WTC11 (cell line): ENCODE results near the gene OR4K5. TPM values are rescaled to one million over a fixed set of nuclear protein-coding genes. Genes with fewer than 3 reads are reported as not detected.

Source experiments
- ATAC-seq: fragments of 200-7000 bp; cut with Tn5 transposase; 2 replicates; pipeline ENCODE4 v1.10.0; 2021; ENCODE audit warnings: mild to moderate bottlenecking, moderate library complexity
- CTCF ChIA-PET: fragments of 300-600 bp; sonication (Branson Sonifier 250); formaldehyde crosslinking; loops from one replicate; lab custom pipeline; 2021; ENCODE audit warnings: antibody characterized with exemption; lab: Charles Lee
- POLR2A ChIA-PET: fragments of 350-600 bp; sonication (Branson Sonifier 250); formaldehyde crosslinking; loops from one replicate; lab custom pipeline; 2021; ENCODE audit warnings: antibody characterized with exemption; lab: Charles Lee
- DNase-seq: peaks from one replicate; pipeline ENCODE4 v3.0.0; 2021; ENCODE audit warnings: low spot score
- H3K27ac Mint-ChIP-seq: 2 replicates; pipeline ENCODE4 v1.8.0; 2021; ENCODE audit warnings: mixed read lengths
- H3K27me3 Mint-ChIP-seq: 2 replicates; pipeline ENCODE4 v1.8.0; 2021; ENCODE audit warnings: low read depth, mild to moderate bottlenecking, moderate library complexity, mixed read lengths
- H3K36me3 Mint-ChIP-seq: 2 replicates; pipeline ENCODE4 v1.8.0; 2021; ENCODE audit warnings: mixed read lengths
- H3K4me1 Mint-ChIP-seq: 2 replicates; pipeline ENCODE4 v1.8.0; 2022; ENCODE audit warnings: mixed read lengths
- H3K4me3 Mint-ChIP-seq: 2 replicates; pipeline ENCODE4 v1.8.0; 2021; ENCODE audit warnings: mild to moderate bottlenecking, moderate library complexity, mixed read lengths
- H3K9me3 Mint-ChIP-seq: 2 replicates; pipeline ENCODE4 v1.8.0; 2021; ENCODE audit warnings: mixed read lengths
- FOXJ3 ChIP-seq: sonication (generic); formaldehyde crosslinking; IDR thresholded peaks from 2 replicates; pipeline ENCODE4 v1.9.0; 2021; ENCODE audit warnings: missing genetic modification reagents, mild to moderate bottlenecking, borderline replicate concordance
- FOXK1 ChIP-seq: sonication (generic); formaldehyde crosslinking; IDR thresholded peaks from 2 replicates; pipeline ENCODE4 v1.8.0; 2022; ENCODE audit warnings: mild to moderate bottlenecking, moderate library complexity, missing genetic modification reagents
- FOXP1 ChIP-seq: sonication (generic); formaldehyde crosslinking; IDR thresholded peaks from 2 replicates; pipeline ENCODE4 v1.8.0; 2022; ENCODE audit warnings: missing genetic modification reagents, mild to moderate bottlenecking, moderate library complexity, borderline replicate concordance
- FOXP4 ChIP-seq: sonication (generic); formaldehyde crosslinking; IDR thresholded peaks from 2 replicates; pipeline ENCODE4 v1.8.0; 2022; ENCODE audit warnings: mild to moderate bottlenecking, missing genetic modification reagents
- JAZF1 ChIP-seq: fragments of 250-450 bp; sonication (Bioruptor Pico); IDR thresholded peaks from 2 replicates; pipeline ENCODE4 v1.9.0; 2021; ENCODE audit warnings: moderate library complexity, mild to moderate bottlenecking, inconsistent platforms
- NFYB ChIP-seq: sonication (generic); formaldehyde crosslinking; conservative IDR thresholded peaks from 2 replicates; pipeline ENCODE4 v1.8.0; 2022; ENCODE audit warnings: low read depth, missing genetic modification reagents
- OVOL2 ChIP-seq: fragments of 250-450 bp; sonication (Bioruptor Pico); IDR thresholded peaks from 2 replicates; pipeline ENCODE4 v1.9.0; 2021; ENCODE audit warnings: mild to moderate bottlenecking, borderline replicate concordance
- PREB ChIP-seq: sonication (generic); formaldehyde crosslinking; IDR thresholded peaks from 2 replicates; pipeline ENCODE4 v1.8.1; 2022; ENCODE audit warnings: mild to moderate bottlenecking, missing genetic modification reagents, moderate library complexity, borderline replicate concordance
- RELA ChIP-seq: sonication (generic); formaldehyde crosslinking; IDR thresholded peaks from 2 replicates; pipeline ENCODE4 v1.8.1; 2022; ENCODE audit warnings: missing genetic modification reagents, mild to moderate bottlenecking, borderline replicate concordance
- SMAD3 ChIP-seq: sonication (generic); formaldehyde crosslinking; IDR thresholded peaks from 2 replicates; pipeline ENCODE4 v1.8.0; 2022; ENCODE audit warnings: missing genetic modification reagents, mild to moderate bottlenecking, borderline replicate concordance
- SOX15 ChIP-seq: fragments of 250-450 bp; sonication (Bioruptor Pico); IDR thresholded peaks from 2 replicates; pipeline ENCODE4 v1.9.0; 2021; ENCODE audit warnings: mild to moderate bottlenecking
- ZMAT4 ChIP-seq: fragments of 250-450 bp; sonication (Bioruptor Pico); IDR thresholded peaks from 2 replicates; pipeline ENCODE4 v1.9.0; 2021; ENCODE audit warnings: mild to moderate bottlenecking
- ZSCAN18 ChIP-seq: fragments of 250-450 bp; sonication (Bioruptor Pico); IDR thresholded peaks from 2 replicates; pipeline ENCODE4 v2.1.2; 2022; ENCODE audit warnings: mild to moderate bottlenecking, moderate library complexity
- total RNA-seq: library from RNA; stranded (reverse); gene quantifications from 3 replicates; pipeline ENCODE4 v1.2.3, GENCODE V29; 2021
- TF ChIP-seq, protein P1 (sequence below): sonication (generic); formaldehyde crosslinking; IDR thresholded peaks from 2 replicates; pipeline ENCODE4 v1.8.0; 2022; ENCODE audit warnings: missing genetic modification reagents
- TF ChIP-seq, protein P2 (sequence below): sonication (generic); formaldehyde crosslinking; IDR thresholded peaks from 2 replicates; pipeline ENCODE4 v1.8.1; 2023; ENCODE audit warnings: mild to moderate bottlenecking, missing genetic modification reagents
- TF ChIP-seq, protein P3 (sequence below): sonication (generic); formaldehyde crosslinking; IDR thresholded peaks from 2 replicates; pipeline ENCODE4 v1.8.0; 2023; ENCODE audit warnings: missing genetic modification reagents

OR4K5 gene
- total RNA-seq, 1 experiment from 2014 or later: not detected

- POLR2A ChIA-PET: no interaction called here
- CTCF ChIA-PET: no interaction called here
- Mint-ChIP-seq H3K4me1 (no peaks in the 10 kb centered on the region), H3K9me3 (peaks cover 82% of the 10 kb centered on the region), H3K27ac (no peak overlapping the region), H3K27me3 (peaks cover 35% of the 10 kb centered on the region), H3K4me3 (no peak overlapping the region), H3K36me3 (peaks cover 85% of the 10 kb centered on the region)
- ATAC-seq: no peak
- DNase-seq: no peak
- TF ChIP-seq FOXJ3: no peak
- TF ChIP-seq NFYB (CRISPR knock-in tag): no peak
- no peak for TF ChIP-seq JAZF1 (CRISPR knock-in tag)
- TF ChIP-seq, protein P1, sequence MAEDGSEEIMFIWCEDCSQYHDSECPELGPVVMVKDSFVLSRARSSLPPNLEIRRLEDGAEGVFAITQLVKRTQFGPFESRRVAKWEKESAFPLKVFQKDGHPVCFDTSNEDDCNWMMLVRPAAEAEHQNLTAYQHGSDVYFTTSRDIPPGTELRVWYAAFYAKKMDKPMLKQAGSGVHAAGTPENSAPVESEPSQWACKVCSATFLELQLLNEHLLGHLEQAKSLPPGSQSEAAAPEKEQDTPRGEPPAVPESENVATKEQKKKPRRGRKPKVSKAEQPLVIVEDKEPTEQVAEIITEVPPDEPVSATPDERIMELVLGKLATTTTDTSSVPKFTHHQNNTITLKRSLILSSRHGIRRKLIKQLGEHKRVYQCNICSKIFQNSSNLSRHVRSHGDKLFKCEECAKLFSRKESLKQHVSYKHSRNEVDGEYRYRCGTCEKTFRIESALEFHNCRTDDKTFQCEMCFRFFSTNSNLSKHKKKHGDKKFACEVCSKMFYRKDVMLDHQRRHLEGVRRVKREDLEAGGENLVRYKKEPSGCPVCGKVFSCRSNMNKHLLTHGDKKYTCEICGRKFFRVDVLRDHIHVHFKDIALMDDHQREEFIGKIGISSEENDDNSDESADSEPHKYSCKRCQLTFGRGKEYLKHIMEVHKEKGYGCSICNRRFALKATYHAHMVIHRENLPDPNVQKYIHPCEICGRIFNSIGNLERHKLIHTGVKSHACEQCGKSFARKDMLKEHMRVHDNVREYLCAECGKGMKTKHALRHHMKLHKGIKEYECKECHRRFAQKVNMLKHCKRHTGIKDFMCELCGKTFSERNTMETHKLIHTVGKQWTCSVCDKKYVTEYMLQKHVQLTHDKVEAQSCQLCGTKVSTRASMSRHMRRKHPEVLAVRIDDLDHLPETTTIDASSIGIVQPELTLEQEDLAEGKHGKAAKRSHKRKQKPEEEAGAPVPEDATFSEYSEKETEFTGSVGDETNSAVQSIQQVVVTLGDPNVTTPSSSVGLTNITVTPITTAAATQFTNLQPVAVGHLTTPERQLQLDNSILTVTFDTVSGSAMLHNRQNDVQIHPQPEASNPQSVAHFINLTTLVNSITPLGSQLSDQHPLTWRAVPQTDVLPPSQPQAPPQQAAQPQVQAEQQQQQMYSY (CRISPR knock-in tag): no peak
- TF ChIP-seq FOXK1: no peak
- TF ChIP-seq SOX15 (CRISPR knock-in tag): no peak
- TF ChIP-seq FOXP4: no peak
- no peak for TF ChIP-seq SMAD3 (CRISPR knock-in tag)
- TF ChIP-seq, protein P2, sequence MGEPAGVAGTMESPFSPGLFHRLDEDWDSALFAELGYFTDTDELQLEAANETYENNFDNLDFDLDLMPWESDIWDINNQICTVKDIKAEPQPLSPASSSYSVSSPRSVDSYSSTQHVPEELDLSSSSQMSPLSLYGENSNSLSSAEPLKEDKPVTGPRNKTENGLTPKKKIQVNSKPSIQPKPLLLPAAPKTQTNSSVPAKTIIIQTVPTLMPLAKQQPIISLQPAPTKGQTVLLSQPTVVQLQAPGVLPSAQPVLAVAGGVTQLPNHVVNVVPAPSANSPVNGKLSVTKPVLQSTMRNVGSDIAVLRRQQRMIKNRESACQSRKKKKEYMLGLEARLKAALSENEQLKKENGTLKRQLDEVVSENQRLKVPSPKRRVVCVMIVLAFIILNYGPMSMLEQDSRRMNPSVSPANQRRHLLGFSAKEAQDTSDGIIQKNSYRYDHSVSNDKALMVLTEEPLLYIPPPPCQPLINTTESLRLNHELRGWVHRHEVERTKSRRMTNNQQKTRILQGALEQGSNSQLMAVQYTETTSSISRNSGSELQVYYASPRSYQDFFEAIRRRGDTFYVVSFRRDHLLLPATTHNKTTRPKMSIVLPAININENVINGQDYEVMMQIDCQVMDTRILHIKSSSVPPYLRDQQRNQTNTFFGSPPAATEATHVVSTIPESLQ: no peak
- no peak for TF ChIP-seq PREB (CRISPR knock-in tag)
Observed at GRCh38 chr14:19911114-19911513, 9.3 kb upstream of the OR4K5 start.

GRCh38 chr14:19917243-19917642, 3.2 kb upstream of the OR4K5 start:
- no peak for ATAC-seq
- Mint-ChIP-seq H3K27ac (no peak overlapping the region), H3K4me3 (no peak overlapping the region), H3K27me3 (peaks cover 9% of the 10 kb centered on the region), H3K4me1 (no peaks in the 10 kb centered on the region), H3K36me3 (peaks cover 27% of the 10 kb centered on the region), H3K9me3 (peaks cover 20% of the 10 kb centered on the region)
- DNase-seq: no peak
- TF ChIP-seq SOX15 (CRISPR knock-in tag): no peak
- no peak for TF ChIP-seq ZSCAN18 (CRISPR knock-in tag)
- TF ChIP-seq ZMAT4 (CRISPR knock-in tag): no peak
- no peak for TF ChIP-seq OVOL2 (CRISPR knock-in tag)
- no peak for TF ChIP-seq FOXP1
- TF ChIP-seq RELA: no peak
- TF ChIP-seq, protein P3, sequence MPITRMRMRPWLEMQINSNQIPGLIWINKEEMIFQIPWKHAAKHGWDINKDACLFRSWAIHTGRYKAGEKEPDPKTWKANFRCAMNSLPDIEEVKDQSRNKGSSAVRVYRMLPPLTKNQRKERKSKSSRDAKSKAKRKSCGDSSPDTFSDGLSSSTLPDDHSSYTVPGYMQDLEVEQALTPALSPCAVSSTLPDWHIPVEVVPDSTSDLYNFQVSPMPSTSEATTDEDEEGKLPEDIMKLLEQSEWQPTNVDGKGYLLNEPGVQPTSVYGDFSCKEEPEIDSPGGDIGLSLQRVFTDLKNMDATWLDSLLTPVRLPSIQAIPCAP (CRISPR knock-in tag): no peak
- ChIA-PET POLR2A (no interaction called here), CTCF (no interaction called here)
